NCI-H82 treated with DMSO at 0.1 percent for 48 hours (cell line): ENCODE measurements around the gene PRAC2.
A peak's percentile ranks its signal among the peaks of the same experiment; 100 is the strongest.

ENCODE experiments used
- DNase-seq: peaks from one replicate; lab custom pipeline; 2025; ENCODE audit not compliant: unreplicated experiment; lab: John Stamatoyannopoulos, UW

The PRAC2 gene

GRCh38 chr17:48720266-48721008 is 2.5 kb upstream of the PRAC2 start:
- no peak for DNase-seq

- DNase-seq = no peak
Observed at GRCh38 chr17:48721009-48721402, 2.0 kb upstream of the PRAC2 start.

- no peak for DNase-seq
Observed at GRCh38 chr17:48722201-48722907, 631 bp upstream of the PRAC2 start, which contains the start of gene PRAC1. Gene PRAC1 (minus strand): TSS chr17:48722518. CDS start chr17:48722392, 126 bp downstream.

- DNase-seq = no peak
Observed at GRCh38 chr17:48723423-48724250, 652 bp downstream of the PRAC2 start.

- DNase-seq = peak; percentile 12
Observed at GRCh38 chr17:48724251-48725003, 1.4 kb downstream of the PRAC2 start.

- no peak for DNase-seq
Observed at GRCh38 chr17:48725004-48725287, 2.0 kb downstream of the PRAC2 start.

GRCh38 chr17:48725288-48726064 is 2.5 kb downstream of the PRAC2 start:
- no peak for DNase-seq

- DNase-seq = no peak
Observed at GRCh38 chr17:48726114-48726915, 3.3 kb downstream of the PRAC2 start.

- DNase-seq = no peak
Observed at GRCh38 chr17:48726916-48727286, 3.9 kb downstream of the PRAC2 start.

GRCh38 chr17:48727415-48728175 is 4.6 kb downstream of the PRAC2 start:
- DNase-seq = no peak

- DNase-seq = no peak
Observed at GRCh38 chr17:48728232-48729231, 5.5 kb downstream of the PRAC2 start, which contains the start of gene HOXB13. Gene HOXB13 (minus strand): TSS chr17:48728750. CDS start chr17:48728593, 157 bp downstream.

GRCh38 chr17:48729335-48730239 is 6.6 kb downstream of the PRAC2 start:
- no peak for DNase-seq

GRCh38 chr17:48730240-48730550 is 7.2 kb downstream of the PRAC2 start:
- no peak for DNase-seq

GRCh38 chr17:48731355-48731754 is 8.4 kb downstream of the PRAC2 start:
- DNase-seq = no peak

GRCh38 chr17:48732688-48733629 is 10.0 kb downstream of the PRAC2 start:
- no peak for DNase-seq
